Glomerular endothelial cell (primary cell): ENCODE results near the gene TIAM2. TPM values are rescaled to one million over a fixed set of nuclear protein-coding genes. Genes with fewer than 3 reads are reported as not detected.
"Not testable (repeated sequence)": the region's sequence is repeated elsewhere in the genome, so short reads cannot be mapped to it uniquely, and the experiment has no call there.

Experiments used
- DNase-seq: peaks from one replicate; pipeline ENCODE4 v3.0.0-alpha.2; 2011; ENCODE audit warnings: low read depth, low spot score; ENCODE audit errors: extremely low read depth
- total RNA-seq: library from RNA; depleted of rRNA; stranded (reverse); fragments of >200 nt; gene quantifications from 2 replicates; pipeline ENCODE4 v1.2.3, GENCODE V29; 2015

Gene TIAM2
- total RNA-seq, 1 donor from 2014 or later, result 10.4 TPM

DNA sequence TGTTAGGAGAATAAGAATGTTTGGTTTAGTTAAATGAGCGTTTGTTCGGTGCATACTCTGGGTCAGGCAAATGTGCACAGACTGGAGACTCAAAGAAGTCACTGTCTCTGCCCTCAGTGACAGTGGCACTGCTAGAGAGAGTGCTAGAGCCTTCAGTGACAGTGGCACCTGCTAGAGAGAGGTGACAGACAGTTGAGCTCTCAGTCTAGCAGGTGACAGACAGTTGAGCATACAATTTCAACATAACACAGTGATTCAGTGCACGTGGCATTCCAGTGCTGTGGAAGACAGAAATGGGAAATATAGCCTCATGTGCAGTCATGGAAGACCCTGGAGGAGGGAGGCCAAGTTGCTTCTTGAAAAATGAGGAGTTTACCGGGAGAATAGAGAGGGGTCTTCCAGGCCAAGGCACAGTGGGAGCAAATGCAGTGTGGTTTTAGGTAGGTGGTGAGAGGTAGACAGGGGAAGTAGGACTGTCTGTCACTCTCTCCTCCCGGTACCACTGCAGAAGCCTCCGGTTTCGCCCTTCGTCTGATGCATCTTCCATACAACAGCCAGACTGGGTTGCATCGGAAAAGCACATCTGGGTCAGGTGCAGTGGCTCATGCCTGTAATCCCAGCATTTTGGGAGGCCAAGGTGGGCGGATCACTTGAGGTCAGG, 160.8 kb downstream of the TIAM2 start:
- DNase-seq, result no peak

DNA sequence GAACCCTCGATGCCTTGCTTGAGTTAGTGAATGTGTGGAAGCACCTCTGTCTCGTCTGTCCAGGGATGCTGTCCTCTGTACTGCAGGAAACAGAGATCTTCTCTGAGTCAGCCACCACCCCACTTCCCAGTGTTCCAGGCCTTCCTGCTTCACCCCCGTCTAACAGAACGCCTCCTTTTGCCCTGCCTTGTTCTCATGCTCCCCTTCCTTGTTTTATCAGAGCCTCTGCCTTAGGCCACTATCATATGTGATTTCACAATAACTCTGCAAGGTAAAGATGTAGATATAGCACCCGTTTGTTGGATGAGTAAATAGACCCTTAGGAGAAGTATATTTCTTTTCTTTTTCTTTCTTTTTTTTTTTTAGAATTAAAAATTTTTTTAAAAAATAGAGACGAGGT, 162.0 kb downstream of the TIAM2 start:
- DNase-seq, result no peak

DNA sequence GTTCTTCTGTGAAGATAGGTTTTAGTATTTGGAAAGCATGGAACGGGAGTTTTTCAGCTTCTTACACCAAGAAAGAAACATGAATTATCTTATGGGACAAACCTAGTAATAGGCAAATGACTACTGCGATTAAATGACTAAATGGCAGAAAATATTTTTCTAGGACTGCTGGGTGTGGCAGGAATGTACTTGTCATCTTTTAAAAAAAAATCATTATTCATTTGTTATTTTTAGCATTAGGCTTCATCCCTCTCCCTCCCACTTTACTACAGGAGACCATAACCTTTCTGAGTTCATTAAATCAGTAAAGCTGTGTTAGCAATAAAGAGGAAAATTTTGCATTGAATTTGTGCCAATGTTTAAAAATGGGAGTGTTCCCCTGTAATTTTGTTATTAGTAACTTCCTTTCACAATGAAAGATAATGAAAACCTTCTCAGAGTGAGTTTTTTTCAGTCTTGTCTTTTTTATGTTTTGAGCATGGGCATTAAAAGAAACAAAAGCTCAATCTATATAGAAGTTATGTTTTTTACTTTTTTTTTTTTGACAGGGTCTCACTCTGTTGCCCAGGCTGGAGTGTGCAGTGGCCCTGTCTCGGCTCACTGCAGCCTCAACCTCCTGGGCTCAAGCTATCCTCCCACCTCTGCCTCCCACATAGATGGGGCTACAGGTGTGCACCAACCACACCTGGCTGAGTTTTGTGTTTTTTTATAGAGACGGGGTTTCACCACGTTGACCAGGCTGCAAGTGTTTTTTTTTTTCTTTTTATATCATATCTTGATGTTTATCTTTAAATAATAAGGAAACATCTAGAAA, 163.1 kb downstream of the TIAM2 start:
- no peak for DNase-seq

DNA sequence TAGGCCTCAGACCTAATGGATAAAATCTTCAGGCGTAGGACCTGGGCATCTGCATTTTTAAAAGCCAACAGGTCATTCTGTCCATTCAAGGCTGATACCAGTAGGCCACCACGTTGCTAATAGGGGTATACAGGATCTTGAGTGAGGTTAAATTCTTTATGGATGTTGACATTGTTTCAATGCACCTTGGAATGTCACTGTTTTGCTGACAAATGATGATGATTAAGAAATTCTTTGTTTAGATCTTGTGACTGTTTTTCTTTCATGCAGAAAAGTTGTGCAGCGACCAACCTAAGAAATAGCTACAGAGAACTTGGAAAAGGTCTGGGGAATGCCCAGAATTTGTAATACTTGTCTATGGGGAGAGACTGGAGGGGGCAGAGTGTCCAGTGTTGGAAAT, 167.6 kb downstream of the TIAM2 start:
- DNase-seq, result no peak

DNA sequence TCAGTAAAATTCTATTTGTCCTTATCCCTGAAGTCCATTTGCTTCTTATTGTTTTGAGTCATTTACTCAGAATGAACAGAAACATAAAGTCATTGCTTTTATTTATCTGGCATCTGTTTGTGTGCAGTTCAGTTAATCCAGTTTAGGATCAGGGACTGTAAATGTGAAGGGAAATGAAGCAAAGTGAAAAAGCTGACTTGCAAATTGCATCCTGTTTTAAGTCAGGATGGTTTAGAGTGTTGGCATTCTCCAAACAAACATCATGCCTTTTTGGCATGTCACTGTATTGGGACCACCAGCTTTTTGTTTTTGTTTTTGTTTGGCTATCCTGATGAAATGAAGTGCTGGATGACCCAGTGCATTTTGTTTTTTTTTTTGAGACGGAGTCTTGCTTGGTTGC, 168.5 kb downstream of the TIAM2 start:
- DNase-seq, result no peak

DNA sequence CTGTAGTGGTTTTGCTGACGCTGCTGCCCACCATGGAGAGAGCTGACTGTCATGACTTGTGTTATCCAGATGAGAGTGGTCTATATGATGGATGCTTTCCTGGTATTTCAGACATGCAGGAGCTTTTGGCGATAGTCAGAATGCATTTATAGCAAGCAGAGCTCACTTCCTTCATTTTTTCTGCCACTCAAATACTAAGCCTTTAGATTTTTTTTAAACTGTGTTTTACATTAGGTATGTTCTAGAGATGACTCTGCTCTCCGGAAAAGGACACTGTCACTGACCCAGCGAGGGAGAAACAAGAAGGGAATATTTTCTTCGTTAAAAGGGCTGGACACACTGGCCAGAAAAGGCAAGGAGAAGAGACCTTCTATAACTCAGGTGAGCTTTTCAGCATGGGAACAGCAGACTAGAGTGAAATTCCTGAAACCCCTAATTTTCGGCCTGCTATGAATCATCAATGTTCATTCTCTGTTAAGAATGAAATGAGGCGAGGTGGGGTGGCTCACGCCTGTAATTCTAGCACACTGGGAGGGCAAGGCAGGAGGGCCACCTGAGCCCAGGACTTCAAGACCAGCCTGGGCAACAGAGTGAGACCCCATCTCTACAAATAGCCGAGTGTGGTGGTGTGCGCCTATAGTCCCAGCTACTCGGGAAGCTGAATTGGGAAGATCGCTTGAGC, 170.1 kb downstream of the TIAM2 start:
- no peak for DNase-seq

DNA sequence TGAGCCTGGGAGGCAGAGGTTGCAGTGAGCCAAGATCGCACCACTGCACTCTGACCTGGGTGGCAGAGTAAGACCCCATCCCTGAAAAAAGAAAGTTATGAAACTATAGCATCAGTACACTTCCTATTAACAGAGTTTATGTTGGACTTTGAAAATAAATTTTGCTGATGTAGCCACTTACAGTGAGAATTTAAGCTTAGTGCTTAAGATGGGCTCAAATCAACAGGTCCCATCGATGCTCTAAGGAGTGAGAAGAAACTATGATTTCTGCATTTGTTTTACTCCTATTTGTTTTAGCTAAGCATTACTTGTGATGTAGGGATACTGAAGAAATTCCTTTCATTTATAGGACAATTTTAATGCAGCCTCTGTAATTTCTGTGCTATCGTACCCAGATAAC, 175.4 kb downstream of the TIAM2 start:
- no peak for DNase-seq

- peak; percentile 89 for DNase-seq
Observed at GRCh38 chr6:155171109-155171746, 176.1 kb downstream of the TIAM2 start.

DNA sequence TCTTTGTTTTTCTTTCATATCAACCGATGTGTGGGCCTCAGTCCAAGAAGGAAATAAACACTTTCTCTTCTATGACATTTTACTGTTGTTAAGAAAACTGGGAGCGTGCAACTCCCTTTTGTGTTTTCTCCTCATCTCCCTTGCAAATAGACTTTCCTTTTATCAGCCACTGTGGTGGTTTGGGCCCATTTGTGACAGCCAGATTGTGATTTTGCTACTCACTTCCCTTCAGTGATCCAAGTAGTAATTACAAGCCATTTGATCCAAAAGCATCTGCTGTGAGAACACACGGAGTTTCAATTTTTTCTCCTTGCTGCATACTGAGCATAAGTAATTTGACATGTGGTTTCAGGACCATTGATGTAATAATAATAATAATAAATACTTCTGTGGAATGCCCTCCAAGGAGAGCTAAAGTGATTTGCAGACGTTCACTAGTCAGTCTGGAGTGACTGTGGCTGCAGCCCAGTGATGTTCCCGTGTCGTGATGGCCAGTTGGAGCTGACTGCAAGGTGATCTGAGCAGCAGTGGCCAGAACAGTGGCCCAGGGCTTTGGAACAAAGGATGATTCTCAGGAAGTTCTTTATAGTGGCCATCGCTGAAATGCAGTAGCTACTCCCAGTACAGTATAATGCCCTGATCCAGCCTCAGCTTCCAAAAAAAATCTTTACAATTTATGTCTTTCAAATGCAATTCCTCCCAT, 176.8 kb downstream of the TIAM2 start:
- DNase-seq, result no peak

- no peak for DNase-seq
Observed at GRCh38 chr6:155173488-155173887, 178.4 kb downstream of the TIAM2 start.

DNA sequence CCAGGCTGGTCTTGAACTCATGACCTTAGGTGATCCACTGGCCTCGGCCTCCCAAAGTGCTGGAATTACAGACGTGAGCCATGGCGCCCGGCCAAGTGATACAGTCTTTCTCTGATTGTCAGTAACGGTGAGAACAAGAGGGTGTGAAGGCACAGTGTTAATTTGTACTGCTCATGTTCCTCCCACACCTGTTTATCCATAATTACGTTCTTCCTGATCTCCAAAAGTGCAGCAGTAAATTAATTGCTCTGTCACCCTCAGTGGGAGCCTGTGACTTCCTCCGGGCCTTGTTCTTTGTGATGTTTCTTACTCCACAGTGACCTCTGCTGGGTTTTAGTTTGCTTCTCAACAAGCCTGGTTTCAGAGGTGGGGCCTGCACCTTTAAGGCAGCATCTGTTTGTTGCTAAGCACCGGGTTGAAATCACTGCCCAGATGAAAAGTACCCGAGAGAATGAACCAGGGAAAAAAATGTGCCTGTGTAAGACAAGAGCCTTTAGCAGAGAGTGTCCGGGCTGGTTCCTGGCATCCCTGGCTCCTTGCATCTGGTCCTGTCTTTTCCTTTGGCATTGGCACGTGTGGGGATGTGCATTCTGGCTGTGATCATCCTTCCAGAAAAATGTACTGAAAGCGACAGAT, 179.6 kb downstream of the TIAM2 start:
- DNase-seq, result peak; percentile 79

- peak; percentile 93 for DNase-seq
Observed at GRCh38 chr6:155177363-155177961, 182.3 kb downstream of the TIAM2 start.

GRCh38 chr6:155181498-155181897, 186.4 kb downstream of the TIAM2 start:
- DNase-seq, result no peak

DNA sequence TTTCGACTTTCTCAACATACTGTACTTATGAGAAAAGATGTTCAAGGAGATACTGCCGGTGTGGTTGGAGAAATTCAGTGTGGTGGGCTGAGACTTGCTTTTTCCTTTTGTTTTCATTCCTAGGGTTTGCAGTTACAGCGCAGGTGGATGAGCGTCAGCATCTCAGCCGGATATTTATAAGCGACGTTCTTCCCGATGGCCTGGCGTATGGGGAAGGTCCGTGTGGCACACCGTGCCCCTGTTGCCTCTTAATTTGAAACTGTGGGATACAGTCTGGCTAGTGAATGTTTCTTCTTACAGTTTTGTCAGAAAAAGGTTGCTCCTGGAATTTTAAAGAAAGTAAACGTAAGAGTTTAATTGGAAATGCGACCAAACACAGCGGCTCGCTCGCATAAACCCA, 187.0 kb downstream of the TIAM2 start:
- DNase-seq, result no peak

DNA sequence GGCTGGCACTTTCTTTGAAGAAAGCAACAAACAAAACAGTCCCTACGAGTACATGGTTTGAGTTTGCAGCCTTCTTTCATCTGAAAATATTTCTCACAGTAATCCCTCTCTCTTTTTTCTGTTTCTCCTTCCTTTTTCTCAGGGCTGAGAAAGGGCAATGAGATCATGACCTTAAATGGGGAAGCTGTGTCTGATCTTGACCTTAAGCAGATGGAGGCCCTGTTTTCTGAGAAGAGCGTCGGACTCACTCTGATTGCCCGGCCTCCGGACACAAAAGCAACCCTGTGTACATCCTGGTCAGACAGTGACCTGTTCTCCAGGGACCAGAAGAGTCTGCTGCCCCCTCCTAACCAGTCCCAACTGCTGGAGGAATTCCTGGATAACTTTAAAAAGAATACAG, 188.0 kb downstream of the TIAM2 start:
- no peak for DNase-seq

- DNase-seq, result not testable (repeated sequence)
Observed at GRCh38 chr6:155185041-155185440, 189.9 kb downstream of the TIAM2 start.

DNA sequence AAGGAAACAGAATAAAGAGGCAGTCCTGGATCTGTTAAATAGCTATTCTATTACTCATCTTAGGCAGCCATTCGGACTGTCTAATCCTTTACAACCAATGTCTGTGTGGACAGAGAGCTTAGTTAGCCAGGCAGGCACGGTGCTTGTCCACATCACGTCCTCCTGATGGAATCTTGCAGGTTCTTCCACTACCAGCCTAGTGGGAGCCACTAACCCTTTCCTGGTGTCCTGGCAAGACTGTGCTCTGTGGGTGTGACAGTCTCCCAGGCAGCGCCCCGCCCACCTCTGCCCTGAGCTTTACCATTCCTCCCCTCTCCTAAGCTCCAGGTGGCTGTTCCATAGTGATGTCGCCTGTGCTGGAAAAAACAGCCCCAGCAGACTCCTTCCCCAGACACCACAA, 190.4 kb downstream of the TIAM2 start:
- DNase-seq, result no peak

- DNase-seq, result no peak
Observed at GRCh38 chr6:155186052-155186658, 191.0 kb downstream of the TIAM2 start.

DNA sequence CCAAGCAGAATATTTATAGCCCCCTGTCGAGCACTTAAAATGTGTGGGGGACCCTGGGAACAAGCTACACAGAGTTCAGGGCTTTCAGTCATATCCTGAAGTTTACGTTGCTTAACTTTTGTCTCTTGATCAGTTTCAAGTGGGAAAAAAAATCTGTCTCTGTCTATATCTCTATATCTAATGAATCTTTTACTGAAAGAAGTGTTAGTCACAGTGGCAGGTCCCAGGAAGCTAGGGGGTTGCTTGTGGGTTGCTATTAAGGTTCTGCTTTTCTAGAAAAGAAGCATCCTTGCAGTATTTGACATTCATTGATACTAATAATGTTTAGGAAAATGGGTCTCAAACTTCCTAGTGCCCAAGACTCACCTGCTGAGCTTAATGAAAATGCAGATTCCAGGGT, 192.0 kb downstream of the TIAM2 start:
- no peak for DNase-seq
